CD4-positive, alpha-beta memory T cell (primary cell): ENCODE results near the gene CEACAM8. TPM values are rescaled to one million over a fixed set of nuclear protein-coding genes. Genes with fewer than 3 reads are reported as not detected.

Source experiments
- CTCF ChIA-PET: fragments of 350-600 bp; sonication (Branson Sonifier 250); formaldehyde crosslinking; loops from one replicate; lab custom pipeline; 2021; ENCODE audit warnings: inconsistent platforms; ENCODE audit not compliant: partially characterized antibody; lab: Charles Lee
- POLR2A ChIA-PET: fragments of 350-600 bp; sonication (Branson Sonifier 250); formaldehyde crosslinking; loops from one replicate; lab custom pipeline; 2021; ENCODE audit not compliant: partially characterized antibody; lab: Charles Lee
- DNase-seq, 5 donors: peaks; one replicate each; pipeline versions ENCODE4 v3.0.0 to v3.0.0-alpha.2; 2020 to 2022; ENCODE audit warnings: mixed read lengths in 1 of 5
- H3K27ac ChIP-seq: one replicate; pipeline ENCODE4 v1.7.0; 2013; ENCODE audit warnings: low read depth, low read length
- H3K27me3 ChIP-seq: 2 replicates; pipeline ENCODE4 v1.7.0; 2013; ENCODE audit warnings: mild to moderate bottlenecking, low read length, moderate library complexity; ENCODE audit not compliant: insufficient read depth
- H3K36me3 ChIP-seq: 2 replicates; pipeline ENCODE4 v1.7.0; 2013; ENCODE audit warnings: mild to moderate bottlenecking, low read length, moderate library complexity; ENCODE audit not compliant: insufficient read depth
- H3K4me1 ChIP-seq: 2 replicates; pipeline ENCODE4 v1.7.0; 2013; ENCODE audit warnings: mild to moderate bottlenecking, low read length, moderate library complexity; ENCODE audit not compliant: insufficient read depth
- H3K4me3 ChIP-seq, 2 donors: one replicate each; pipeline ENCODE4 v1.7.0; 2013; ENCODE audit warnings: low read length in 2 of 2, mild to moderate bottlenecking in 1 of 2
- H3K9me3 ChIP-seq, 2 donors: one replicate each; pipeline ENCODE4 v1.7.0; 2013; ENCODE audit warnings: low read length in 2 of 2, control low read depth in 1 of 2; ENCODE audit not compliant: control insufficient read depth in 1 of 2
- H3K27ac Mint-ChIP-seq, 7 donors: one replicate each; pipeline ENCODE4 v1.8.0; 2020 to 2021; ENCODE audit warnings: mixed read lengths in 7 of 7, mild to moderate bottlenecking in 6 of 7, inconsistent platforms in 3 of 7, moderate library complexity in 3 of 7
- H3K27me3 Mint-ChIP-seq, 2 donors: one replicate each; pipeline ENCODE4 v1.8.0; 2020 to 2021; ENCODE audit warnings: mixed read lengths in 2 of 2
- H3K36me3 Mint-ChIP-seq, 2 donors: one replicate each; pipeline ENCODE4 v1.8.0; 2020 to 2021; ENCODE audit warnings: mixed read lengths in 2 of 2, inconsistent platforms in 1 of 2, mild to moderate bottlenecking in 1 of 2
- H3K4me1 Mint-ChIP-seq, 4 donors: one replicate each; pipeline ENCODE4 v1.8.0; 2020 to 2021; ENCODE audit warnings: mixed read lengths in 4 of 4, mild to moderate bottlenecking in 1 of 4
- H3K4me3 Mint-ChIP-seq, 8 donors: one replicate each; pipeline ENCODE4 v1.8.0; 2020 to 2021; ENCODE audit warnings: mixed read lengths in 8 of 8, mild to moderate bottlenecking in 7 of 8, moderate library complexity in 6 of 8, inconsistent platforms in 3 of 8
- H3K9me3 Mint-ChIP-seq, 8 donors: one replicate each; pipeline ENCODE4 v1.8.0; 2020 to 2021; ENCODE audit warnings: mixed read lengths in 8 of 8, mild to moderate bottlenecking in 5 of 8, inconsistent platforms in 3 of 8, moderate library complexity in 1 of 8
- intact Hi-C: fragments of 100-400 bp; cut with micrococcal nuclease; formaldehyde crosslinking; loops from one replicate; pipeline ENCODE4 v1.15.1; 2023
- polyA plus RNA-seq, 2 donors: library from polyadenylated mRNA; unstranded; fragments of 300-500 nt; fragmentation: Illumina TruSeq; gene quantifications; one replicate each; pipeline ENCODE4 v1.2.3, GENCODE V29; 2021
- total RNA-seq, 2 experiments: library from RNA; stranded (reverse); gene quantifications; one replicate each; pipeline ENCODE4 v1.2.3, GENCODE V29; 2021

The CEACAM8 gene
- total and polyA plus RNA-seq, 4 experiments from 2014 or later = not detected

GRCh38 chr19:42571116-42571515, 23.6 kb downstream of the CEACAM8 start:
- H3K27me3 Mint-ChIP-seq = peaks cover 9 to 10% of the 10 kb centered on the region in 2 donors
- H3K4me3 ChIP-seq = no peak overlapping the region
- H3K27ac Mint-ChIP-seq = no peak overlapping the region
- no peaks in the 10 kb centered on the region for H3K9me3 ChIP-seq
- DNase-seq = no peak
- H3K27me3 ChIP-seq = no peaks in the 10 kb centered on the region
- H3K4me3 Mint-ChIP-seq = no peak overlapping the region
- no peaks in the 10 kb centered on the region for H3K9me3 Mint-ChIP-seq
- no peaks in the 10 kb centered on the region for H3K36me3 Mint-ChIP-seq
- intact Hi-C loops = no loop called here
- ChIA-PET POLR2A (no interaction called here), CTCF (no interaction called here)
- H3K36me3 ChIP-seq = no peaks in the 10 kb centered on the region
- no peaks in the 10 kb centered on the region for H3K4me1 ChIP-seq
- no peak overlapping the region for H3K27ac ChIP-seq
- peaks cover 0 to 17% (median 1%) of the 10 kb centered on the region in 4 donors for H3K4me1 Mint-ChIP-seq

GRCh38 chr19:42569193-42569592, 25.5 kb downstream of the CEACAM8 start:
- Histone ChIP-seq H3K9me3 (no peaks in the 10 kb centered on the region), H3K27ac (no peak overlapping the region), H3K4me1 (no peaks in the 10 kb centered on the region), H3K4me3 (no peak overlapping the region), H3K36me3 (no peaks in the 10 kb centered on the region), H3K27me3 (no peaks in the 10 kb centered on the region)
- no peak overlapping the region for H3K4me3 Mint-ChIP-seq
- ChIA-PET CTCF (interaction anchor here (1.0 to 1.3 kb wide), 3 partner anchors 11 to 28 kb away, joined by 3 to 6 read pairs (median 3); no protein-coding TSS in a partner anchor), POLR2A (no interaction called here)
- peaks cover 0 to 17% (median 1%) of the 10 kb centered on the region in 4 donors for H3K4me1 Mint-ChIP-seq
- H3K9me3 Mint-ChIP-seq = no peaks in the 10 kb centered on the region
- intact Hi-C loops = no loop called here
- H3K27me3 Mint-ChIP-seq = peaks cover 6 to 8% of the 10 kb centered on the region in 2 donors
- no peak overlapping the region for H3K27ac Mint-ChIP-seq
- no peak for DNase-seq
- H3K36me3 Mint-ChIP-seq = no peaks in the 10 kb centered on the region

DNA sequence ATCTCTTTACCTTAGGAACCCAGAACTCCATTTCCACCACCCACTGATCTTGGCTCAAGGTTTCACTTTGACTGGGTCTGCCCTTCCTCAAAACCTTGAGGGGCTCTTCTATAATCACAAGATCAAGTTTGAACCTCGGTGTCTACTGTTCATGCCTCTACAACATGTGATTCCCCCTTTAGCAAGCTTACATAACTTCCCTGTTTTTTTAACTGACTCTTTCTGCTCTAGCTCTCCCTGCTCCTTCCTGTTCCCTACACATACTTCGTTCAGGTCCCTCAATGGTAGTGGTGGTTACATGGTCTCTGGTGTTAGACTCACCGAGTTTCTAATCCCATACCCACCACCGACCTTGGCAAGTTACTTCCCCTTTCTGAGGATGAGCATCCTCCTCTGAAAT, 26.7 kb downstream of the CEACAM8 start:
- intact Hi-C loops = no loop called here
- Histone ChIP-seq H3K4me3 (no peak overlapping the region), H3K9me3 (no peaks in the 10 kb centered on the region), H3K27me3 (no peaks in the 10 kb centered on the region), H3K4me1 (no peaks in the 10 kb centered on the region), H3K36me3 (no peaks in the 10 kb centered on the region), H3K27ac (no peak overlapping the region)
- no peak for DNase-seq
- POLR2A ChIA-PET = no interaction called here
- Mint-ChIP-seq H3K9me3 (no peaks in the 10 kb centered on the region), H3K4me1 (peaks cover 0 to 17% (median 4%) of the 10 kb centered on the region in 4 donors), H3K36me3 (no peaks in the 10 kb centered on the region), H3K4me3 (no peak overlapping the region), H3K27me3 (peaks cover 7 to 8% of the 10 kb centered on the region in 2 donors), H3K27ac (peak overlapping the region in 2 of 7 donors; percentile 62 to 82)
- CTCF ChIA-PET = no interaction called here

DNA sequence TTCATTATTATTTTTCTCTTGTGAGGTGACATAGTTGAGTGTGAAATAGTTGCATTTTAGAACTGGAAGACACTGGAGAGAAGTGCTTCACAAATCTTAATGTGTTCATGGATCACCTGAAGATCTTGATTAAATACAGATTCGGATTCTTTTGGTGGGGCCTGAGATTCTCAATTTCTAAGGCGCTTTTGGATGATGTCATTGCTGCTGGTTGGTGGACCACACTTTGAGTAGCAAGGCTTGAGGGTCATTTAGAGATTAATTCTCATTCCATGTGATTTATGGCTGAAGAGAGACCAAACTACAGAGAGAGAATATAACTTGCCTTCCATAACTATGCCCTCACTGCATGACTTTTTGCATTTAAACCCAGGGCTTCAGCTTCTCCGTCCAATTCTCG, 27.2 kb downstream of the CEACAM8 start:
- no peaks in the 10 kb centered on the region for H3K27me3 ChIP-seq
- POLR2A ChIA-PET = no interaction called here
- peak overlapping the region in 1 of 7 donors; percentile 82 for H3K27ac Mint-ChIP-seq
- H3K9me3 Mint-ChIP-seq = no peaks in the 10 kb centered on the region
- peaks cover 0 to 17% (median 4%) of the 10 kb centered on the region in 4 donors for H3K4me1 Mint-ChIP-seq
- H3K27me3 Mint-ChIP-seq = peaks cover 7 to 8% of the 10 kb centered on the region in 2 donors
- no peaks in the 10 kb centered on the region for H3K36me3 ChIP-seq
- no peak overlapping the region for H3K4me3 Mint-ChIP-seq
- intact Hi-C loops = loop anchor here (1.0 kb wide), 1 partner anchor 117 kb away; no protein-coding TSS in a partner anchor
- no peak for DNase-seq
- H3K4me3 ChIP-seq = no peak overlapping the region
- H3K4me1 ChIP-seq = no peaks in the 10 kb centered on the region
- H3K9me3 ChIP-seq = no peaks in the 10 kb centered on the region
- CTCF ChIA-PET = interaction anchor here (1.3 to 1.8 kb wide), 3 partner anchors 11 to 127 kb away, joined by 3 to 6 read pairs (median 5); no protein-coding TSS in a partner anchor
- no peaks in the 10 kb centered on the region for H3K36me3 Mint-ChIP-seq
- no peak overlapping the region for H3K27ac ChIP-seq

GRCh38 chr19:42563352-42564210, 31.1 kb downstream of the CEACAM8 start:
- H3K36me3 ChIP-seq = no peaks in the 10 kb centered on the region
- Mint-ChIP-seq H3K27ac (peak overlapping the region in 1 of 7 donors; percentile 17), H3K9me3 (no peaks in the 10 kb centered on the region), H3K36me3 (no peaks in the 10 kb centered on the region), H3K4me3 (no peak overlapping the region), H3K27me3 (peaks cover 8 to 13% of the 10 kb centered on the region in 2 donors), H3K4me1 (peaks cover 0 to 17% (median 4%) of the 10 kb centered on the region in 4 donors)
- H3K27me3 ChIP-seq = no peaks in the 10 kb centered on the region
- ChIA-PET POLR2A (no interaction called here), CTCF (interaction anchor here (0.7 to 1.9 kb wide), 5 partner anchors 11 to 113 kb away, joined by 3 to 6 read pairs (median 4); no protein-coding TSS in a partner anchor)
- no peak overlapping the region for H3K27ac ChIP-seq
- no peaks in the 10 kb centered on the region for H3K4me1 ChIP-seq
- H3K9me3 ChIP-seq = no peaks in the 10 kb centered on the region
- intact Hi-C loops = loop anchor here (1.0 kb wide), 1 partner anchor 113 kb away; no protein-coding TSS in a partner anchor
- no peak overlapping the region for H3K4me3 ChIP-seq
- DNase-seq = peak in 3 of 5 donors; percentile 9 to 28 (median 11)

DNA sequence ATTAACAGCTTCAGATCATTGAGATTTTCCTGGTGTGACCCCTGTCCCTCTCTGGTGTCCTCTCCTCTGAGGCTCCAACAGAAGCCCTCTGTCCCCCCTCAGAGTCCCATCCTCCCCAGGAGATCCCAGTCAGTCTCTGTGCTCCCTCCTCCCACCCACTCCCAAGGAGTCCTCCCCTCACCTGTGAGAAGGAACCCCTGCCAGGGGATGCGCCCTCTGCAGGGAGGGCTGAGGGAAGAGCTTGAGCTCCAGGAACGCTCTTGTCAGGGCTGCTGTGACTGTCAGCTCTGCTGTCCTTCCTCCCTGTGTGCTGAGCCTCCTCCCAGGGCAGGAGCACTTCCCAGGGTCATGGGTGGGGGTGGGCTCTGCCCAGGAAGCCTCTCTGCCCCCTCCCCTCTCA, 33.2 kb downstream of the CEACAM8 start:
- Histone ChIP-seq H3K27ac (no peak overlapping the region), H3K4me3 (no peak overlapping the region), H3K9me3 (no peaks in the 10 kb centered on the region), H3K4me1 (no peaks in the 10 kb centered on the region), H3K36me3 (no peaks in the 10 kb centered on the region), H3K27me3 (no peaks in the 10 kb centered on the region)
- Mint-ChIP-seq H3K27me3 (peaks cover 15 to 16% of the 10 kb centered on the region in 2 donors), H3K4me1 (peaks cover 0 to 3% (median 2%) of the 10 kb centered on the region in 4 donors), H3K9me3 (no peaks in the 10 kb centered on the region), H3K4me3 (no peak overlapping the region), H3K36me3 (no peaks in the 10 kb centered on the region), H3K27ac (no peak overlapping the region)
- CTCF ChIA-PET = interaction anchor here (1.3 kb wide), 1 partner anchor 11 kb away, joined by 3 read pairs; no protein-coding TSS in a partner anchor
- POLR2A ChIA-PET = no interaction called here
- intact Hi-C loops = no loop called here
- no peak for DNase-seq

GRCh38 chr19:42560731-42561130, 34.0 kb downstream of the CEACAM8 start:
- Mint-ChIP-seq H3K27ac (no peak overlapping the region), H3K9me3 (no peaks in the 10 kb centered on the region), H3K4me3 (no peak overlapping the region), H3K36me3 (no peaks in the 10 kb centered on the region), H3K27me3 (peaks cover 15 to 16% of the 10 kb centered on the region in 2 donors), H3K4me1 (peaks cover 0 to 3% (median 2%) of the 10 kb centered on the region in 4 donors)
- H3K9me3 ChIP-seq = no peaks in the 10 kb centered on the region
- H3K36me3 ChIP-seq = no peaks in the 10 kb centered on the region
- no peak for DNase-seq
- H3K4me3 ChIP-seq = no peak overlapping the region
- intact Hi-C loops = no loop called here
- no peaks in the 10 kb centered on the region for H3K4me1 ChIP-seq
- no peaks in the 10 kb centered on the region for H3K27me3 ChIP-seq
- ChIA-PET CTCF (no interaction called here), POLR2A (no interaction called here)
- no peak overlapping the region for H3K27ac ChIP-seq
